GM03348 (cell line): ENCODE results near the gene CSKMT.
"Not testable (repeated sequence)": the region's sequence is repeated elsewhere in the genome, so short reads cannot be mapped to it uniquely, and the experiment has no call there.

Experiments used
- DNase-seq: peaks from one replicate; pipeline ENCODE4 v3.0.0; 2012; ENCODE audit warnings: low spot score

CSKMT gene

DNA sequence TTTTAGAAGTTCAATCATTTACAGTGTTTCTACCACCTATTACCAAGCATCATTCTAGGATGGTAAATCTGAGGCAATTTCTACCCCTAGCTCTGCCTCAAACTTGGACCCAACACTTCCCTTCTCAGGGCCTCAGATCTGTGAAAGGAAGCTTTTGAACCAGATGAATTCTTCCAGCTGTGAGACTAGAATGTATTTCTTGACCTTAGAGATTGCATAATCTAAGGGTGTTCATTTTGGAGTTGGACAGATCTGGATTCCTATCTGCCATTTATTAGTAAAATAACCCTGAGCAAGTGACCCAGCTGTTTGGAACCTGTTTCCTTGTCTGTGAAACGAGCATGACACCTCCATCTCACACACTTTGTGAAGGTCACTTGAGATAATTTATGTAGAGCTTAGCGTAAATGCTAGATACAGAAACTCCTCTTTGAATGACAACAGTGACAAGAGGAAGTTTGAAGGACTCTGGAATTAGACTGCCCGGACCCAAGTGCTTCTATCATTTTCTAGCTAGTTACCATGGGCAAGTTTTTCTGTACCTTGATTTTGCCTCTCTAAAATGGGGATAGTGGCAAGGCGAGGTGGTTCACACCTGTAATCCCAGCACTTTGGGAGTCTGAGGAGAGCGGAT lies 8.2 kb upstream of the CSKMT start:
- no peak for DNase-seq

DNA sequence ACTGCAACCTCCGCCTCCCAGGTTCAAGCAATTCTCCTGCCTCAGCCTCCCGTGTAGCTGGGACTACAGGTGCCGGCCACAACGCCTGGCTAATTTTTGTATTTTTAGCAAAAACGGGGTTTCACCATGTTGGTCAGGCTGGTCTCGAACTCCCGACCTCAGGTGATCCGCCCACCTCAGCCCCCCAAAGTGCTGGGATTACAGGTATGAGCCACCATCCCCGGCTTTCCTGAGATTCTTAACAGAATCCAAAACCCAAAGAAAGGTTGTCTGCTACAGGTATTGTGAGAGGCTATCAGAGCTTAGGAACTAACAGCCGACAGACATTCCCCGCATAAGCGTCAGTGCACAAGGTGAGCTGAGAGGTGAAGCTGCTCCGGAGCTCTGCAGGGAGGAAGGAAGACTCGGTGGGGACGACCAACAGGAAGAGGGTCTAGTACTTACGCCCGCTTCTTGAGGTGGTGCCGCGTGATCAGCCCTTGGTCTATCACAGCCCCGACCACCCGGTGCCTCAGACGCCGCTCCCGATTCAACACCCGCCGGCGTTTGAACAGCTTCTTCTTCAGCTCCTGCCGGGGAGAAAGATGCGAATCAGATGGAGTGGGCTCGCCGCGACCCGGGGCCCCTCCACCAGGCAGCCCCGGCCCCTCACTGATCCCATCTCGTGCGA lies 572 bp upstream of the CSKMT start:
- peak; percentile 51 for DNase-seq

DNA sequence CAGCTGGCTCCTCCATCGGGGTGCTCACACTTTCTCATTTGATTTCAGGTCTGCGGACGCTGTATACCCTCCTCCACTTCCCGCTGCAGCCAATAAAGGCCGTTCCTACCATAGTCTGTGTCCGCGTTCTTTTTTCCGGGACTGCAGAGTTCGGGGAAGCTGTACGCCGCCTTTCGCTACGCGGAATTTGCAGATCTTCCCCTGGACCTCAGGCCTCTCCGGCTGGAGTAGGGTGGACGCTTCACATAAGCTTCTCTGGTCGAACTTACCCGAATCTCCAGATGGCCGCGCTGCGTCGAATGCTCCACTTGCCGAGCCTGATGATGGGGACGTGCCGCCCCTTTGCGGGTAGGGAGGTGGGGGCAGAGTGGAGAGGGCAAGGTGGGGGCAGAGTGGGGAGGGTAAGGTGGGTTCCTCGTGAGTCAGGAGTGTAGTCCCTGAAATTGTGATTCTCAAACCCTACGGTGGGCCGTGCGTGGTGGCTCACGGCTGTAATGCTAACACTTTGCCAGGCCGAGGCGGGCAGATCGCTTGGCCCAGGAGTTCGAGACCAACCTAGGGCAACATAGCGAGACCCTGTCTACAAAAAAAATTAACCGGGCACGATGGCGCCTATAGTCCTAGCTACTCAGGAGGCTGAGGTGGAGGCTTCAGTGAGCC lies 617 bp downstream of the CSKMT start:
- peak; percentile 63 for DNase-seq

DNA sequence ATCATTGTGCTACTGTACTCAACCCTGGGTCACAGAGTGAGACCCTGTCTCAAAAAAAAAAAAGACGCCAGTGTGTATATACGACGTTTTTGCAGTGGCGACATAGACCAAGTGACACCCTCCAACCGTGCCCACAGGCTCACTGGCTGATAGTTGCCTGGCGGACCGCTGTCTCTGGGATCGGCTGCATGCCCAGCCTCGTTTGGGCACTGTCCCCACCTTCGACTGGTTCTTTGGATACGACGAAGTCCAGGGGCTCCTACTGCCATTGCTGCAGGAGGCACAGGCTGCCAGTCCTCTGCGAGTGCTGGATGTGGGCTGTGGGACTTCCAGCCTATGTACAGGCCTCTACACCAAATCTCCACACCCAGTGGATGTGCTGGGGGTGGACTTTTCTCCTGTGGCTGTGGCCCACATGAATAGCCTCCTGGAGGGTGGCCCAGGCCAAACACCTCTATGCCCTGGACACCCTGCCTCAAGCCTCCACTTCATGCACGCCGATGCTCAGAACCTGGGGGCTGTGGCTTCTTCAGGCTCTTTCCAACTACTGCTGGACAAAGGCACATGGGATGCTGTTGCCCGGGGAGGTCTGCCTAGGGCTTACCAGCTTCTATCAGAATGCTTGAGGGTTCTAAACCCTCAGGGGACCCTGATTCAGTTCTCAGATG lies 1.3 kb downstream of the CSKMT start:
- no peak for DNase-seq

DNA sequence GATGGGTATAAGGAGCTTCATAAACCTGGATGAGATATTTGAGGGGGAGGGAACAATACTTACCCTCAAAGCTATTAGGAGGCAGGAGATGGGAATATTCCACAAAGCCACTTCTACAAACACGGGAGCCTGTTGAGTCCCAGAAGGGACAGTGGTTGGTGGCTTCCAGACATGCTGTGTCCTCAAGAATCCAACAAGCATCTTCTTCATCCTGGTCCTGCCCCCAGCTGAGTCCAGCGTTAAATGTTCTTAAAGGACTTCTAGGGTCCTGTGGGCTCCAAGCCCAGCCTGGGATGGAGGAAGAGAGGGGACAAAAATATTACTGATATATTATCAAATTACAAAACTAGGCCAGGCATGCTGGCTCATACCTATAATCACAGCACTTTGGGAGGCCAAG lies 2.3 kb downstream of the CSKMT start:
- no peak for DNase-seq

DNA sequence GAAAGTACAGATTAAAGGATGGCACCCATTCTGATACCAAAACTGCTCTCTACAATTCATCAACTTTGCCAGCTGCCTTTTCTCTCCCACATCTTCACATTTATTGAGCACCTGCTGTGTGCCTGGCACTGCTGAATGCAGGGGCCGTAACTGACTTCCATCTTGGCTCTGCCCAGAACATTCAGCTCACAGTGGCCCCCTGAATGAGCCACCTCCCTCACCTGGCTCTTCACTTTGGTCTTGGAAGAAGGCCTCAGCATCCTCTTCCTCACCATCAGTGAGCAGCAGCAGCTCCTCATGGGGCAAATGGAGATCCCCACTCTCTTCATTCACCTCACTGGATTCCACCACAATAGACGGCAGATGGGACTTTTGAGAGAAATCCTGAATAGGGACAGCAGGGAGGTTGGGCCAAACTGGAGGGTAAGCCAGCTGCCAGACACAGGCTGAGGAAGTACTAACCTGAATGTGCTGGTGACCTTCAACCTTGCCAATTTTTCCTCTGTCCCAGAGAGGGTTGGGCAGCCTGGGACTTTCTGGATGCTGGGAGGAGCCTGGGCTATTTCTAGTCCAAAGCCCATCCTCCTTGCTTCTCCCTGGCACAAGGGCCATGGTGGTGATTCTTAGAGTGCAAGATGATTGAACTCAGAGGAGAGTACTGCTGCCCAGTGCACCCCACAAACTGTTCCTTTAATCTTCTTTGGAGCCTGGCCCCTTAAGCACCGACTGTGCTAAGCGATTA lies 4.5 kb downstream of the CSKMT start:
- no peak for DNase-seq

DNA sequence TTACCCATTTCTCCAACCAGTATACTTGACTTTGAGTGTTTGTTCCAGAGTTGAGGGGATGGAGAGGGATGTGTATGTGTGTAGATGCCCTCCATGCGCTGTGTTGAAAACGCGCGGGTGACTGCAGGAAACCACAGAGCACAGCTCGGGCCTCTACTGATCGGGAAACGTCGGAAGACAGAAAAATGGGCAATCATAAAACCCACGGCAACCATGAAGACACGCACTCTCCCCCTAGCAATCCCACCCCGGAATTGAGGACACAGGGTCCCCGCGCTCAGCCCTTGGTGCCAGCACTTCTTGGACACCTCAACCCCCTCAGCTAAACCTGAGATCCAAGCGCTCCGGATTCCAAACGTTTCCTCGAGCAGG lies 6.1 kb downstream of the CSKMT start:
- DNase-seq = no peak

DNA sequence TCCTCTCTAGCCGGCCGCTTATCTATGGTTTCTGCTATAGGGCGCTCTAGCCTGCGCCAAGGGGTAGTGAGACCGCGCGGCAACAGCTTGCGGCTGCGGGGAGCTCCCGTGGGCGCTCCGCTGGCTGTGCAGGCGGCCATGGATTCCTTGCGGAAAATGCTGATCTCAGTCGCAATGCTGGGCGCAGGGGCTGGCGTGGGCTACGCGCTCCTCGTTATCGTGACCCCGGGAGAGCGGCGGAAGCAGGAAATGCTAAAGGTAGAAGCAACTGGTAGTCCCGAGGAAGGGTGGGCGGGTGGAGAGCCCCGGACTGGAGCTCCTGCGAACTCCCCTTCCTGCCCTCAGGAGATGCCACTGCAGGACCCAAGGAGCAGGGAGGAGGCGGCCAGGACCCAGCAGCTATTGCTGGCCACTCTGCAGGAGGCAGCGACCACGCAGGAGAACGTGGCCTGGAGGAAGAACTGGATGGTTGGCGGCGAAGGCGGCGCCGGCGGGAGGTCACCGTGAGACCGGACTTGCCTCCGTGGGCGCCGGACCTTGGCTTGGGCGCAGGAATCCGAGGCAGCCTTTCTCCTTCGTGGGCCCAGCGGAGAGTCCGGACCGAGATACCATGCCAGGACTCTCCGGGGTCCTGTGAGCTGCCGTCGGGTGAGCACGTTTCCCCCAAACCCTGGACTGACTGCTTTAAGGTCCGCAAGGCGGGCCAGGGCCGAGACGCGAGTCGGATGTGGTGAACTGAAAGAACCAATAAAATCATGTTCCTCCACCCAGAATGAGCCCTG lies 6.7 kb downstream of the CSKMT start, which contains the start of the genes LBHD1 and UQCC3:
TSS of gene LBHD1 (minus strand) at position 660 of the 782 bp plus-strand sequence. CDS start 2,236 bp downstream, outside the sequence.
TSS of gene UQCC3 (plus strand) at position 66 of the 782 bp plus-strand sequence. CDS start at position 139, 73 bp downstream.
- DNase-seq = peak; percentile 75

DNA sequence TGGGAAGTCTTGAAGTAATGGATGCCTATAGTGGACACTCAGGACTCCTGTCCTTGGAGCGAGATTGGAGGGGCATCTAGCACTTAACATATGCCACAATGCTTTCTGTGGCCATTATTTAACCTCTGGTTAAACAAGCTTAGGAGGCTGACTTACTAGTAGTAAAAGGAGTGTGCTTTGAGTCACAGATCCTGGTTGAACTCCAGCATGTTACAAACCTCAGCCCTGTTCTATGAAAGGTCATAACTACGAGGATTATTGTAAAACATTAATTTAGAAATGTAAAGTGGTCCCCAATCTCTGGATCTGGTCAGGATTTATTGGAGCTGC lies 8.0 kb downstream of the CSKMT start:
- no peak for DNase-seq

DNA sequence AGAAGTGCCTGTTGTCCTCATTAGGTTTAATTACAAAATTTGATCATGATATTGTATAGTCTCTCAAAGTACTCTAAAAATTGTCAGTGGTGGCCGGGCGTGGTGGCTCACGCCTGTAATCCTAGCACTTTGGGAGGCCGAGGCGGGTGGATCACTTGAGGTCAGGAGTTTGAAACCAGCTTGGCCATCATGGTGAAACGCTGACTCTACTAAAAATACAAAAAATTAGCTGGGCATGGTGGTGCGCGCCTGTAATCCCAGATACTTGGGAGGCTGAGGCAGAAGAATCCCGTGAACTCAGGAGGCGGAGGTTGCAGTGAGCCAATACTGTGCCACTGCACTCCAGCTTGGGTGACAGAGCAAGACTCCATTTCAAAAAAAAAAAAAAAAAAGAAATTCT lies 10.3 kb downstream of the CSKMT start:
- DNase-seq = not testable (repeated sequence)

DNA sequence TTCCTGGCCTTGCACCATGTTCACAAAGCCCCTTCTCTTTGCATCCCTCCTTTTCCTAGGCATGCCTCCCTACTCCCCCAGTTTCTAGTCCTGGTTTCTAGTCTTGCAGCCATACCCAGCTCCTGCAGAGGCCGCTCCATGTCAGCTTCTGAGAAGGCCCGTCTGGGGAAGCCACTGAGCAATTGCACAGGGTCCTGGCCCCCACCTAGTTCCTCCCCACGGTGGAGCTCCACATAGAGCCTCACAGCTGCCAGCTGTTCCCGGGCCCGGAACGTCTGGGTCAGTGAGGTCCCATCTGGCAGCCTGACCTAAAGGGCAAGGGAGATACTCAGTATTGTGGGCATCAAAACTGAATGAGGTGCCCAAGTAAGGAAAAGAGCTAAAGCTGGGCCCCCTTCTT lies 11.6 kb downstream of the CSKMT start:
- DNase-seq = no peak

DNA sequence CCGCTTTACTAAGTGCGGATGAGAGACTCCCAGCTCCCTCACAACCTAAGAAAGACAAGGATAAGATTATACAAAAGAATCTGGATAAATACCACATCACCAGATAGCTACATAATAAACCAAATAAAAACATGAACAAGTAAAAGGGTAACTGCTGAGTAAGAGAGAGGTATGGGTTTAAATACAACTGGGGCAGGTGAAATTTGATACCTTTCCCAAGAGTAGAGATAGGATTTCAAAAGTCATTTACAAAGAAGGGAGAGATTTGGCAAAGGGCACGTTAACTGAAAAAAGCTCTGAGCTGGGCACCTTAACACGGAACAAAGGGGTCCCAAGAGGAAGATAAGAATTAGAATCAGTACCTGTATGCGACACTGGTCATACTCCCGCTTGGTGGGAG lies 12.0 kb downstream of the CSKMT start:
- no peak for DNase-seq

DNA sequence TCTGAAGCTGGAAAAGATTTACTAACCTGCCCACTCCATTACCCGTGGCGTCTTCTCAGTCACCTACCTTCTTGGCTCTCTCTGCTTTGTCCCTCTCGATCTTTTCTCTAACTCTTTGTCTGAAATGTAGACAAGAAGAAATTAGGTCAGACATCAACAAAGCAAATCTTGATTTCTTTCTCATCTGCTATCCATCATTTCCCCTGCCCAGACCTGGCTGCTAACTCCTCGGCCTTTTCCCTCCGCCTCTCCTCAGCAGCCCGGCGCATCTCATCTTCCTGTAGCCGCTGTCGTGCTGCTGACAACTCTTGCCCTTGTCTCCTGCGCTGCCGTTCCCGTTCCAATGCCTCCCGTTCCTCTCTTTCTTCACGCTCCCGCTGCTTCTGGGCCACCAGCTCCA lies 12.6 kb downstream of the CSKMT start:
- no peak for DNase-seq

DNA sequence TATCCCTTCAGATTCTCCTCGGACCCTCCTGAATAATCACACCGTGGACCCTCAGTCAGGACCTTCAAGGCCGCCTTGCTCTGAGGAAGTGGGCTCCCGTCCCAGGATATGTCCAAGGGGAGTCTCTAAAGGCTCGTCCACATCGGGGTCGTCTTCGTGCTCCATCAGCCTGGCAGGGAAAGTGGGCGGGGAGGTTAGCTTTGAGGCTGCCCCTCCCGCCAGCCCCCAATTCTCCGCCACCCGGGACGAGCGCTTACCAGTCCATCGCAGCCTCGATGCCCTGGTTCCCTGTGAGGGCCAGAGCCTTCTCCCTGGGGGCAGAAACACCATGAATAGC lies 13.3 kb downstream of the CSKMT start:
- DNase-seq = no peak

DNA sequence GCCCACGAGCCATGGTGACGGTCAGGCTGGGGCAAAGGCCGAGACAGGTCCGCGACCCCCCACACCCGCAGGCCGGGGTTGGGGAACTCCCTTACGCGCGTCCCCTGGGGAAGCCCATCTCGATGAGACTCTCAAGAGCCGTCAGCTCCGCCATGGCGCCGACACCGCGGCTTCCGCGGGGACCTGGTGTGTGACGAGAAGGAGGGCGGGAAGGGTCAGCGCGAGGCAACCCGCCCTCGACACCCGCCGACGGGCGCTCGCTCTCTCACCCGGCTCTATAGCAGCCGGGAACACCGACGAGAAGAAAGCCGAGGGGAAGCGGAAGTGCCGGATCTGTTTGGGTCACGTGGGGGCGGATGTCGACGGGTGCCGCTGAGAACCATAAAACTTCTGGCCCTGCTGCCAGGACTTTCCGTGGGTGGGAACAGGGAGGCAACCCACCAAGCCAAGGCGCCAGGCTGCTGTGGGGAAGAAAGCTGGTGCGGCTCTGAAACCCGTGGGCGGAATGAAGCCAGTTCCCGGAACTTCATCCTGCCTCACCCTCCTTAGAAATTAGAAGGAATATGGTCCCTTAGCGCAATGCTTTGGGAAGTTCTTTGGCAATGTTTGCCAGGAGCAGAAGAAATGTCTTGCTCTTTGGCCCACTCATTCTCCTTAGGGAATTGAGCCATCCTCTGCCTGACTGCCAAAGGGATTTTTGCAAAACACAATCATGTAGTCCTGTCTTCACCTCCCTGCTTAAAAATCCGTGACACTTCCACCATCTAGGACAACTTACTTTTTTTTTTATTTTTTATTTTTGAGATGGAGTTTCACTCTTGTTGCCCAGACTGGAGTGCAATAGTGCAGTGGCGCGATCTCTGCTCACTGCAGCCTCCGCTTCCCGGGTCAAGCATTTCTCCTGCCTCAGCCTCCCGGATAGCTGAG lies 13.9 kb downstream of the CSKMT start, which contains the start of gene UBXN1:
TSS of gene UBXN1 (minus strand) at position 304 of the 927 bp plus-strand sequence. CDS start at position 154, 150 bp downstream.
- DNase-seq = peak; percentile 92

DNA sequence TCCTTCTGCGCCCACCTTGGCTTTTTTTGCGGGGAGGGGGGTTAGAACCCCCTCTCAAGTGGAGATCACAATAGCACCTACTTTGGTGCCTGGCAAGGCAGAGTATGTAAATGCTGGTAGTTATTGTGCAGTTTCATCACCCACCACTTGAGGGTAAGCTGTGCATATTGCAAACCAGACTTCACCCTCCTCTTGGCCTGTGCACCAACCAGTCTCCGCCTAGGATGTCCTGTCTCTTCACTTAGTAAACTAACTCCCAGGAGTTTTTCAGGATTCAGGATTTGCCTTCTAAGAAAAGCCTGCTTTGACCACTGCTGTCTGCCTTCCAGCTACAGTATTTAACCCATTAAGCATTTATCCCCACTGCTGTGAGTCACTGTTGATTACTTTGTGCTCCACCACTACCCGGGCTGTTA lies 15.7 kb downstream of the CSKMT start:
- peak; percentile 82 for DNase-seq

DNA sequence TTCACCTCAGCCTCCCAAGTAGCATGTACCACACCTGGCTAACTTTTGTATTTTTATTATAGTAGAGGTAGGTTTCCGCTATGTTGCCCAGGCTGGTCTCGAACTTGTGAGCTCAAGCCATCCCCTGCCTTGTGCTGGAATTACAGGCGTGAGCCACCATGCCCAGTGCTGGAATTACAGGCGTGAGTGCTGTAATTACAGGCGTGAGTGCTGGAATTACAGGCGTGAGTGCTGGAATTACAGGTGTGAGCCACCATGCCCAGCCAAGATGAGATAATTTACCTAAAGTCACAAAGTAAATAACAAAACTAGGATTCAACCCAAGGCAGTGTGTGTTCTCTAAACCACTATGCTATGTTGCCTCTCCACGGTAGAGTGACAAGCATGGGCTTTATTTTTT lies 17.4 kb downstream of the CSKMT start:
- DNase-seq = no peak

DNA sequence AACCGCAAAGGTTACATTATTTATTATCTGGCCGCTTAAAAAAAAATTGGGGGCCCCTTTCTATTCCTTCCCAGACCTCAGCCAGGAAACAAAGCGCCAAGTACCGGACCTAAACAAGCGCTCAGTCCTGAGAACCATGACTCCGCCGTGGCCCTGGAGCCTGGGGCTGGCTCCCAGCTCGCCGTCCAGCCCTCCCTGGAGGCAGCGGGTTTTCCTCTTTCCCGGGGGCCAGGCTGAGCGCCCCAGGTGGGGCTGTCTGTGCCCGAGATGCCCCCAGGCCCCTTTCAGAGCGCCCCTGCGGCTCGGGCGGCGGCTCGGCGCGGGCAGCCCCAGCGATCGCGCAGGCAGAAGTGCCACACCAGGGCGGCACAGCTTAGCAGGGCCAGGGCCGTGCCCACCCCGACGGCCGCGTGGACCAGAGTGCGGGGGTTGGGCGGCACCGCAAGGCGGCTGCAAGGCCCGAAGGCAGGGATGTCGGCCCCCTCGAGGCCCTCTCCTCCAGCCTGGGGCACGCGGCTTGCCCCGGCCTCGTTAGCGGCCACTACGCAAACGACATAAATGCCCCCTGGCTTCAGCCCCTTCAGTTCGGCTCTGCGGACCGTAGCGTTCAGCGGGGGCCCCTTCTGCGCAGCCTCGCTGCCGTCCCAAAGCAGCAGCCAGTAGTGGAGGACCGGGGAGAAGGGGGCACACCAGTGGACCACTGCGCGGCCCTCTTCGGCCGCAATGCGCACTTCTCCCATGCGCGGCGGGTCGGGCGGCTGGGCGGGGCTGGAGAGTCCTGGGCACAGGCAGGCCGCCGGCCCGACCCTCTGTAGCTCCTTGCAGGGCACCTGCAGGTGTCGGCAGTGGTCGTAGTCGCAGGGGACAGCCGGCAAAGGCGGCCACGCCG lies 22.6 kb downstream of the CSKMT start:
- DNase-seq = peak; percentile 21

DNA sequence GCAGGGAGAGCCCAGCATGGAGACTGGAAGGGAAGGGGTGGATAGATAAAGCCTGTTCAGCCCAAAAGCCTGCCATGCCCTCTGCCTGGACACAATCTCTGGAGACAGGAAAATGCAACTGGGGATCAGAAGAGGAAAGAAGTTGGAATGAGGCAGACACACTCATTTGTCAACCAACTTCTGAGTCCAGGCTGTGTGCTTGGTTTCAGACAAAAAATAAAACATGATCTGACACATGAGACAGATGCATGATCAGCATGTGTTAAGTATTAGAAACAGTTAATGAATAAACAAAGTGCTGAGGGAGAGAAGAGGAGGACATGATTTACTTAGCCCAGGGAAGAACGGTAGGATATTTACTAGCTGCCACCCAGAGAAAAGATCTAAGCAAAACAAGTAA lies 23.4 kb downstream of the CSKMT start:
- DNase-seq = peak; percentile 15
